ENCODE measurements around the gene KRTAP3-2. TPM values are rescaled to one million over a fixed set of nuclear protein-coding genes. Genes with fewer than 3 reads are reported as not detected.

KRTAP3-2 gene
- total and polyA plus RNA-seq, 2 donors (not counting 1 experiment from before 2014, with no cell fraction given): not detected

DNA sequence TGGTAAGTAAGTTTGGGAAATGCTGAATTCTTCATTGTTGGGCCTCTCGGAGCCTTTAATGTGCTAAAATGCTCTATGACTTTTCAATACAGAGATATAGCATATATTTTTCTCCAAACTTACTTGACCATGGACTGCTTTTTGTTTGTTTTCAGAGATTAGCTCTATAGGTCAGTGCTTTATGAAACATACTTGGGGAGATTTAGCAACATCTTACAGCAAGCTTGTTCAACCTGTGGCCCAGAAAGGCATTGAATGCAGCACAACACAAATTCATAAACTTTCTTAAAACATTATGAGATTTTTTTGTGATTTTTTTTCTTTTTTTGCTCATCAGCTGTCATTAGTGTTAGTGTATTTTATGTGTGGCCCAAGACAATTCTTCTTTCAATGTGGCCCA is 10.2 kb upstream of the KRTAP3-2 start:
- H3K27me3 Mint-ChIP-seq: peaks cover 12% of the 10 kb centered on the region
- Histone ChIP-seq H3K4me3 (ENCODE audit: control extremely low read depth in 1 of 5, extremely low read depth in 1 of 5, insufficient read depth in 1 of 5, low read depth in 2 of 5, low read length in 4 of 5) (no peak overlapping the region), H3K9me3 (ENCODE audit: control extremely low read depth in 1 of 3, control insufficient read depth in 2 of 3, insufficient read depth in 1 of 3, low read length in 2 of 3) (no peaks in the 10 kb centered on the region), H3K36me3 (replicated peaks in 1 of 2; ENCODE audit: control extremely low read depth in 1 of 2, control insufficient read depth in 1 of 2, extremely low read depth in 1 of 2, insufficient read depth in 2 of 2, low read length in 1 of 2) (no peaks in the 10 kb centered on the region), H3K4me2 (replicated peaks; ENCODE audit: low read depth, low read length, poor library complexity, severe bottlenecking) (no peak overlapping the region), H2AFZ (ENCODE audit: insufficient read depth, low read depth, low read length, poor library complexity, severe bottlenecking) (no peak overlapping the region), H3K9ac (ENCODE audit: low read length) (no peak overlapping the region), H3K27ac (ENCODE audit: low read length in 2 of 2) (no peak overlapping the region), H4K20me1 (ENCODE audit: control insufficient read depth, insufficient read depth, low read length, poor library complexity, severe bottlenecking) (no peaks in the 10 kb centered on the region), H3K4me1 (ENCODE audit: control insufficient read depth in 2 of 2, insufficient read depth in 2 of 2, low read length in 2 of 2) (no peaks in the 10 kb centered on the region), H3K27me3 (replicated peaks in 1 of 4; ENCODE audit: control extremely low read depth in 1 of 4, control insufficient read depth in 3 of 4, insufficient read depth in 4 of 4, low read length in 3 of 4) (no peaks in the 10 kb centered on the region), H3K79me2 (ENCODE audit: control insufficient read depth, insufficient read depth, low read length) (no peaks in the 10 kb centered on the region)
- H3K4me3 Mint-ChIP-seq: no peak overlapping the region
- WGBS (ENCODE audit: insufficient coverage): no CpG with 5 or more reads among the region's 1 CpG
- TF ChIP-seq EZH2 (IDR thresholded peaks at IDR 0.05; ENCODE audit: borderline replicate concordance, insufficient read depth, low read depth, low read length, poor library complexity, severe bottlenecking): no peak
- TF ChIP-seq, protein P1, sequence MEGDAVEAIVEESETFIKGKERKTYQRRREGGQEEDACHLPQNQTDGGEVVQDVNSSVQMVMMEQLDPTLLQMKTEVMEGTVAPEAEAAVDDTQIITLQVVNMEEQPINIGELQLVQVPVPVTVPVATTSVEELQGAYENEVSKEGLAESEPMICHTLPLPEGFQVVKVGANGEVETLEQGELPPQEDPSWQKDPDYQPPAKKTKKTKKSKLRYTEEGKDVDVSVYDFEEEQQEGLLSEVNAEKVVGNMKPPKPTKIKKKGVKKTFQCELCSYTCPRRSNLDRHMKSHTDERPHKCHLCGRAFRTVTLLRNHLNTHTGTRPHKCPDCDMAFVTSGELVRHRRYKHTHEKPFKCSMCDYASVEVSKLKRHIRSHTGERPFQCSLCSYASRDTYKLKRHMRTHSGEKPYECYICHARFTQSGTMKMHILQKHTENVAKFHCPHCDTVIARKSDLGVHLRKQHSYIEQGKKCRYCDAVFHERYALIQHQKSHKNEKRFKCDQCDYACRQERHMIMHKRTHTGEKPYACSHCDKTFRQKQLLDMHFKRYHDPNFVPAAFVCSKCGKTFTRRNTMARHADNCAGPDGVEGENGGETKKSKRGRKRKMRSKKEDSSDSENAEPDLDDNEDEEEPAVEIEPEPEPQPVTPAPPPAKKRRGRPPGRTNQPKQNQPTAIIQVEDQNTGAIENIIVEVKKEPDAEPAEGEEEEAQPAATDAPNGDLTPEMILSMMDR (IDR thresholded peaks at IDR 0.05): no peak
- H3K4me1 Mint-ChIP-seq: no peaks in the 10 kb centered on the region
- DNase-seq (no peak), ATAC-seq (ENCODE audit: low read depth) (no peak)
- ChIA-PET POLR2A (no interaction called here), CTCF (interaction anchor here (0.6 kb wide), 1 partner anchor 630 kb away, joined by 3 read pairs; no protein-coding TSS in a partner anchor)
- H3K27ac Mint-ChIP-seq: no peak overlapping the region
- intact Hi-C loops (cut with micrococcal nuclease): no loop called here
- no peaks in the 10 kb centered on the region for H3K9me3 Mint-ChIP-seq (ENCODE audit: insufficient read depth)

DNA sequence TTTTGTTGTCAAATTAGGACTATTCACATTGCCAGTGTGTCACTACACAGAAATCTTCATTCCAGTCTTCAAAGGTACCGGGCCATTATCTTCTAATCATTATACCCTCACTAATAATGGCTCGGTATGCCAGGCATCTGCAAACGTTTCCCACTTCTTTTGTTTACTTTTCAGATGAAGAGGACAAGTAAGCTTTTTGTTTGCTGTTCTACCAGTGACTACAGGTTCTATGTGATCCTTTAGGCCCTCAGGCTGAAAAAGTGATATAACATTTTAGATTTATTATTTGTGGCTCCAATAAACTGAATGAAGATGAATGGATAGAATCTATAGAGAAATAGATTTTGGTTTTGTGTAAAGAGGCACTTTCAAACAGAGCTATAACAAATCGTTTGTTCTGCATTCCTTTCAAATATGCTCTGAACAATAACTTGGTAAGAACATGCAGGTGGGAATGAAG is 9.6 kb upstream of the KRTAP3-2 start:
- Histone ChIP-seq H3K4me3 (ENCODE audit: control extremely low read depth in 1 of 5, extremely low read depth in 1 of 5, insufficient read depth in 1 of 5, low read depth in 2 of 5, low read length in 4 of 5) (no peak overlapping the region), H3K79me2 (ENCODE audit: control insufficient read depth, insufficient read depth, low read length) (no peaks in the 10 kb centered on the region), H3K27ac (ENCODE audit: low read length in 2 of 2) (no peak overlapping the region), H3K36me3 (replicated peaks in 1 of 2; ENCODE audit: control extremely low read depth in 1 of 2, control insufficient read depth in 1 of 2, extremely low read depth in 1 of 2, insufficient read depth in 2 of 2, low read length in 1 of 2) (no peaks in the 10 kb centered on the region), H3K4me2 (replicated peaks; ENCODE audit: low read depth, low read length, poor library complexity, severe bottlenecking) (no peak overlapping the region), H2AFZ (ENCODE audit: insufficient read depth, low read depth, low read length, poor library complexity, severe bottlenecking) (no peak overlapping the region), H4K20me1 (ENCODE audit: control insufficient read depth, insufficient read depth, low read length, poor library complexity, severe bottlenecking) (no peaks in the 10 kb centered on the region), H3K4me1 (ENCODE audit: control insufficient read depth in 2 of 2, insufficient read depth in 2 of 2, low read length in 2 of 2) (no peaks in the 10 kb centered on the region), H3K27me3 (replicated peaks in 1 of 4; ENCODE audit: control extremely low read depth in 1 of 4, control insufficient read depth in 3 of 4, insufficient read depth in 4 of 4, low read length in 3 of 4) (no peaks in the 10 kb centered on the region), H3K9ac (ENCODE audit: low read length) (no peak overlapping the region), H3K9me3 (ENCODE audit: control extremely low read depth in 1 of 3, control insufficient read depth in 2 of 3, insufficient read depth in 1 of 3, low read length in 2 of 3) (no peaks in the 10 kb centered on the region)
- intact Hi-C loops (cut with micrococcal nuclease): no loop called here
- WGBS (ENCODE audit: insufficient coverage): no CpG with 5 or more reads among the region's 4 CpGs
- TF ChIP-seq, protein P1 (IDR thresholded peaks at IDR 0.05): no peak
- no peak for TF ChIP-seq EZH2 (IDR thresholded peaks at IDR 0.05; ENCODE audit: borderline replicate concordance, insufficient read depth, low read depth, low read length, poor library complexity, severe bottlenecking)
- ChIA-PET POLR2A (no interaction called here), CTCF (interaction anchor here (0.6 kb wide), 1 partner anchor 631 kb away, joined by 3 read pairs; no protein-coding TSS in a partner anchor)
- ATAC-seq (ENCODE audit: low read depth): no peak
- Mint-ChIP-seq H3K4me1 (no peaks in the 10 kb centered on the region), H3K9me3 (ENCODE audit: insufficient read depth) (no peaks in the 10 kb centered on the region), H3K27me3 (peaks cover 15% of the 10 kb centered on the region), H3K4me3 (no peak overlapping the region), H3K27ac (no peak overlapping the region)
- DNase-seq: no peak

All from B cell (primary cell).